Neural cell (in vitro differentiated cells): Measurements from ENCODE around the gene CDHR2. TPM values are rescaled to one million over a fixed set of nuclear protein-coding genes. Genes with fewer than 3 reads are reported as not detected.

Experiments used
- H2AFZ ChIP-seq: fragments of 200-600, 300-800 bp; sonication (generic), shearing (Covaris generic); 2 replicates; pipeline ENCODE4 v1.6.0; 2014; ENCODE audit warnings: low read depth, mild to moderate bottlenecking, antibody characterized with exemption, low read length, moderate library complexity
- H3F3A ChIP-seq: fragments of 200-600 bp; shearing (Covaris generic); 2 replicates; pipeline ENCODE4 v1.6.1; 2016; ENCODE audit warnings: mild to moderate bottlenecking, moderate library complexity, mixed read lengths, antibody characterized with exemption, low read length; ENCODE audit not compliant: insufficient read depth, poor library complexity, severe bottlenecking
- H3K27ac ChIP-seq: fragments of 200-600, 300-800 bp; sonication (generic), shearing (Covaris generic); 2 replicates; pipeline ENCODE4 v1.5.1; 2014; ENCODE audit warnings: mild to moderate bottlenecking, low read length, moderate library complexity
- H3K27me3 ChIP-seq: fragments of 300-800, 200-600 bp; sonication (generic), shearing (Covaris generic); 2 replicates; pipeline ENCODE4 v1.6.0; 2014; ENCODE audit warnings: mild to moderate bottlenecking, low read depth, low read length, moderate library complexity; ENCODE audit not compliant: insufficient read depth
- H3K36me3 ChIP-seq: fragments of 300-800, 200-600 bp; sonication (generic), shearing (Covaris generic); 2 replicates; pipeline ENCODE4 v1.5.1; 2014; ENCODE audit warnings: mild to moderate bottlenecking, antibody characterized with exemption, low read length, moderate library complexity; ENCODE audit not compliant: insufficient read depth
- H3K4me2 ChIP-seq: fragments of 300-800, 200-600 bp; sonication (generic), shearing (Covaris generic); 2 replicates; pipeline ENCODE4 v1.6.0; 2014; ENCODE audit warnings: mild to moderate bottlenecking, low read length
- H3K4me3 ChIP-seq: fragments of 300-800, 200-600 bp; sonication (generic), shearing (Covaris generic); 2 replicates; pipeline ENCODE4 v1.5.1; 2014; ENCODE audit warnings: mild to moderate bottlenecking, low read length, moderate library complexity
- H3K79me2 ChIP-seq: fragments of 200-600 bp; shearing (Covaris generic); replicated peaks from 2 replicates; pipeline ENCODE4 v1.6.0; 2014; ENCODE audit warnings: mild to moderate bottlenecking, low read length, moderate library complexity; ENCODE audit not compliant: insufficient read depth
- H3K9ac ChIP-seq: fragments of 300-800, 200-600 bp; sonication (generic), shearing (Covaris generic); 2 replicates; pipeline ENCODE4 v1.6.1; 2016; ENCODE audit warnings: mild to moderate bottlenecking, low read length, mixed read lengths
- H3K9me2 ChIP-seq: fragments of 200-600 bp; shearing (Covaris generic); 2 replicates; pipeline ENCODE4 v1.6.1; 2016; ENCODE audit warnings: mild to moderate bottlenecking, low read length, mixed read lengths; ENCODE audit not compliant: insufficient read depth
- H3K9me3 ChIP-seq: fragments of 200-600, 300-800 bp; sonication (generic), shearing (Covaris generic); 2 replicates; pipeline ENCODE4 v1.6.1; 2016; ENCODE audit warnings: mild to moderate bottlenecking, mixed run types, low read length, moderate library complexity, mixed read lengths
- H4K20me1 ChIP-seq: fragments of 200-600 bp; shearing (Covaris generic); 2 replicates; pipeline ENCODE4 v1.6.1; 2016; ENCODE audit warnings: mild to moderate bottlenecking, mixed run types; ENCODE audit not compliant: insufficient read depth
- EP300 ChIP-seq: fragments of 450-650 bp; conservative IDR thresholded peaks from 2 replicates; pipeline ENCODE4 v1.6.1; 2014; ENCODE audit warnings: antibody characterized with exemption, mild to moderate bottlenecking, moderate library complexity; ENCODE audit not compliant: poor library complexity, severe bottlenecking
- EZH2 ChIP-seq: fragments of 200-600, 300-800 bp; shearing (Covaris generic), sonication (generic); IDR thresholded peaks from 2 replicates; pipeline ENCODE4 v1.6.1; 2014; ENCODE audit warnings: antibody characterized with exemption, low read length, borderline replicate concordance, mild to moderate bottlenecking; ENCODE audit not compliant: insufficient read depth, poor library complexity, severe bottlenecking
- MXI1 ChIP-seq: fragments of 450-650 bp; conservative IDR thresholded peaks from 2 replicates; pipeline ENCODE4 v1.6.1; 2014; ENCODE audit warnings: antibody characterized with exemption, mild to moderate bottlenecking; ENCODE audit not compliant: poor library complexity, severe bottlenecking
- POLR2AphosphoS5 ChIP-seq: IDR thresholded peaks from 2 replicates; pipeline ENCODE4 v1.6.1; 2012
- RAD21 ChIP-seq: fragments of 450-650 bp; conservative IDR thresholded peaks from 2 replicates; pipeline ENCODE4 v1.6.1; 2014; ENCODE audit warnings: antibody characterized with exemption, mild to moderate bottlenecking, moderate library complexity
- SMC3 ChIP-seq: fragments of 450-650 bp; conservative IDR thresholded peaks from 2 replicates; pipeline ENCODE4 v1.6.1; 2014; ENCODE audit warnings: antibody characterized with exemption, mild to moderate bottlenecking, moderate library complexity; ENCODE audit not compliant: poor library complexity
- TAF1 ChIP-seq: IDR thresholded peaks from 2 replicates; pipeline ENCODE4 v1.6.1; 2012; ENCODE audit warnings: low read depth
- polyA plus RNA-seq: library from polyadenylated mRNA; depleted of rRNA; stranded (reverse); fragments of >200 nt; gene quantifications from 2 replicates; pipeline ENCODE4 v1.2.3, GENCODE V29; 2014
- TF ChIP-seq, protein P1 (sequence below): IDR thresholded peaks from 2 replicates; pipeline ENCODE4 v1.6.1; 2012; ENCODE audit warnings: borderline replicate concordance
- TF ChIP-seq, protein P2 (sequence below): fragments of 450-650 bp; IDR thresholded peaks from 2 replicates; pipeline ENCODE4 v1.5.1; 2014; ENCODE audit warnings: antibody characterized with exemption, mild to moderate bottlenecking, moderate library complexity; ENCODE audit not compliant: poor library complexity, severe bottlenecking

The CDHR2 gene
- polyA plus RNA-seq, 1 donor from 2014 or later = 1.0 TPM

DNA sequence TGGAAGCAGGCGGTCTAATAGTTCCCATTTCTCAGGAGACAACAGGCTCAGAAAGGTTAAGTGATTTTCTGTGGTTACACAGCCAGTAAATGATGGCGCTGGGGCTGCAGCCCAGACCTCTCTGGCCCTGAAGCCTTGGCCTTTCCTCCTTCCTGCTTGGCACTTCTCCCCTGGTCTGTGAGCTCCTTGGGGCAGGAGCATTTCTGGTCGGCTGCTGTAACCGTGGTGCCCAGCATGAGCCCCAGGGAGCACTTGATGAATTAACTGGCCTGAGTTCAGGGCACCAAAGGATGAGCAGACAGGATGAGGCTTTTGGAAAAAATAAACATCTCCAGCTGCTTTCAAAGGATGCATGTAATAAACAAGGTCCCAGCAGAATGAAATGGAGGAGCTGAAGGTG lies 30.2 kb downstream of the CDHR2 start:
- Histone ChIP-seq H3K9me2 (no peaks in the 10 kb centered on the region), H3K9me3 (no peaks in the 10 kb centered on the region), H3K4me3 (no peak overlapping the region), H4K20me1 (no peaks in the 10 kb centered on the region), H3F3A (no peaks in the 10 kb centered on the region), H3K9ac (no peak overlapping the region), H3K4me2 (no peak overlapping the region), H3K36me3 (no peaks in the 10 kb centered on the region), H3K27me3 (no peaks in the 10 kb centered on the region), H3K27ac (no peak overlapping the region), H2AFZ (no peak overlapping the region), H3K79me2 (no peaks in the 10 kb centered on the region)
- TF ChIP-seq EP300 = no peak
- no peak for TF ChIP-seq TAF1
- TF ChIP-seq EZH2 = no peak
- no peak for TF ChIP-seq MXI1

DNA sequence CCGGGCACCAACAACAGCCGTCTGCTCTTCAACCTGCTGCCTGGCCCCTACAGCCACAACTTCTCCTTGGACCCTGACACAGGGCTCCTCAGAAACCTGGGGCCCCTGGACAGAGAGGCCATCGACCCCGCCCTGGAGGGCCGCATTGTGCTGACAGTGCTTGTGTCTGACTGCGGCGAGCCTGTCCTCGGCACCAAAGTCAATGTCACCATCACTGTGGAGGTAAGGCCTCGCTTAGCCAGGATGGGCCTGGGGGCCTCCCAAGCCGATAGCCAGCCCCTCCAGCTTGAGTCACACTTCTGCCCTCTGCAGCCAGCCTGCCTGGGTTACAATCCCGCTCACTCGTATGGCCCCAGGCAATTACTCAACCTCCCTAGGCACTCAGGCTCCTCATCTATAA lies 32.2 kb downstream of the CDHR2 start:
- Histone ChIP-seq H3K9me2 (no peaks in the 10 kb centered on the region), H3K27me3 (no peaks in the 10 kb centered on the region), H3K9me3 (peaks cover 2% of the 10 kb centered on the region), H2AFZ (no peak overlapping the region), H3K9ac (no peak overlapping the region), H3K79me2 (no peaks in the 10 kb centered on the region), H3K36me3 (no peaks in the 10 kb centered on the region), H3K4me2 (no peak overlapping the region), H4K20me1 (no peaks in the 10 kb centered on the region), H3F3A (no peaks in the 10 kb centered on the region), H3K27ac (no peak overlapping the region), H3K4me3 (no peak overlapping the region)
- TF ChIP-seq TAF1 (no peak), SMC3 (no peak), POLR2AphosphoS5 (no peak), RAD21 (no peak), MXI1 (no peak), EP300 (no peak), EZH2 (no peak)
- TF ChIP-seq, protein P1, sequence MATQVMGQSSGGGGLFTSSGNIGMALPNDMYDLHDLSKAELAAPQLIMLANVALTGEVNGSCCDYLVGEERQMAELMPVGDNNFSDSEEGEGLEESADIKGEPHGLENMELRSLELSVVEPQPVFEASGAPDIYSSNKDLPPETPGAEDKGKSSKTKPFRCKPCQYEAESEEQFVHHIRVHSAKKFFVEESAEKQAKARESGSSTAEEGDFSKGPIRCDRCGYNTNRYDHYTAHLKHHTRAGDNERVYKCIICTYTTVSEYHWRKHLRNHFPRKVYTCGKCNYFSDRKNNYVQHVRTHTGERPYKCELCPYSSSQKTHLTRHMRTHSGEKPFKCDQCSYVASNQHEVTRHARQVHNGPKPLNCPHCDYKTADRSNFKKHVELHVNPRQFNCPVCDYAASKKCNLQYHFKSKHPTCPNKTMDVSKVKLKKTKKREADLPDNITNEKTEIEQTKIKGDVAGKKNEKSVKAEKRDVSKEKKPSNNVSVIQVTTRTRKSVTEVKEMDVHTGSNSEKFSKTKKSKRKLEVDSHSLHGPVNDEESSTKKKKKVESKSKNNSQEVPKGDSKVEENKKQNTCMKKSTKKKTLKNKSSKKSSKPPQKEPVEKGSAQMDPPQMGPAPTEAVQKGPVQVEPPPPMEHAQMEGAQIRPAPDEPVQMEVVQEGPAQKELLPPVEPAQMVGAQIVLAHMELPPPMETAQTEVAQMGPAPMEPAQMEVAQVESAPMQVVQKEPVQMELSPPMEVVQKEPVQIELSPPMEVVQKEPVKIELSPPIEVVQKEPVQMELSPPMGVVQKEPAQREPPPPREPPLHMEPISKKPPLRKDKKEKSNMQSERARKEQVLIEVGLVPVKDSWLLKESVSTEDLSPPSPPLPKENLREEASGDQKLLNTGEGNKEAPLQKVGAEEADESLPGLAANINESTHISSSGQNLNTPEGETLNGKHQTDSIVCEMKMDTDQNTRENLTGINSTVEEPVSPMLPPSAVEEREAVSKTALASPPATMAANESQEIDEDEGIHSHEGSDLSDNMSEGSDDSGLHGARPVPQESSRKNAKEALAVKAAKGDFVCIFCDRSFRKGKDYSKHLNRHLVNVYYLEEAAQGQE = no peak
- TF ChIP-seq, protein P2, sequence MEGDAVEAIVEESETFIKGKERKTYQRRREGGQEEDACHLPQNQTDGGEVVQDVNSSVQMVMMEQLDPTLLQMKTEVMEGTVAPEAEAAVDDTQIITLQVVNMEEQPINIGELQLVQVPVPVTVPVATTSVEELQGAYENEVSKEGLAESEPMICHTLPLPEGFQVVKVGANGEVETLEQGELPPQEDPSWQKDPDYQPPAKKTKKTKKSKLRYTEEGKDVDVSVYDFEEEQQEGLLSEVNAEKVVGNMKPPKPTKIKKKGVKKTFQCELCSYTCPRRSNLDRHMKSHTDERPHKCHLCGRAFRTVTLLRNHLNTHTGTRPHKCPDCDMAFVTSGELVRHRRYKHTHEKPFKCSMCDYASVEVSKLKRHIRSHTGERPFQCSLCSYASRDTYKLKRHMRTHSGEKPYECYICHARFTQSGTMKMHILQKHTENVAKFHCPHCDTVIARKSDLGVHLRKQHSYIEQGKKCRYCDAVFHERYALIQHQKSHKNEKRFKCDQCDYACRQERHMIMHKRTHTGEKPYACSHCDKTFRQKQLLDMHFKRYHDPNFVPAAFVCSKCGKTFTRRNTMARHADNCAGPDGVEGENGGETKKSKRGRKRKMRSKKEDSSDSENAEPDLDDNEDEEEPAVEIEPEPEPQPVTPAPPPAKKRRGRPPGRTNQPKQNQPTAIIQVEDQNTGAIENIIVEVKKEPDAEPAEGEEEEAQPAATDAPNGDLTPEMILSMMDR = no peak

DNA sequence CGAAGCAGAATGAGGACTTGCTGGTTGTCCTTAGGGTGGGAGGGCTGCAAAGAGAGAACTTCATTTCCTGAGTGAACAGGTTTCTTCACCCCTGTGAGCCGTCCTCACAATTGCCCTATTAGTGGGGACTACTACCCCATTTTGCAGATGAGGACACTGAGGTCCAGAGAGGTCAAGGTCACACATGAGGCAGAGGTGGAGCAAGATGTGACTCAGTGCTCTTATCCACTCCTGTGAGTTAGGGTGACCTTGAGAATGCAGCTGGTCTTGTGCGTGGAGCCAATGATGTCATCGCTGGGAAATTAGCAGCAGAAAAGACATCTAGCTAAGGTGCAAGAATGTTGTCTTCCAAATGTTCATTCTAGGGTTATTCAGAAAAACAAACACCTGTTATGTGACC lies 33.9 kb downstream of the CDHR2 start:
- Histone ChIP-seq H3K9ac (no peak overlapping the region), H3F3A (no peaks in the 10 kb centered on the region), H2AFZ (no peak overlapping the region), H3K36me3 (no peaks in the 10 kb centered on the region), H3K9me2 (no peaks in the 10 kb centered on the region), H3K27ac (no peak overlapping the region), H3K4me2 (no peak overlapping the region), H3K79me2 (no peaks in the 10 kb centered on the region), H3K9me3 (peaks cover 2% of the 10 kb centered on the region), H3K27me3 (no peaks in the 10 kb centered on the region), H4K20me1 (no peaks in the 10 kb centered on the region), H3K4me3 (no peak overlapping the region)
- no peak for TF ChIP-seq POLR2AphosphoS5
- TF ChIP-seq TAF1 = no peak
- TF ChIP-seq, protein P2 = no peak
- no peak for TF ChIP-seq EZH2
- no peak for TF ChIP-seq MXI1
- TF ChIP-seq EP300 = no peak
- TF ChIP-seq RAD21 = no peak
- TF ChIP-seq, protein P1 = no peak
- no peak for TF ChIP-seq SMC3
